RWPE2 (cell line): Measurements from ENCODE around the gene IL1RAPL2.

Experiments used
- ATAC-seq: fragments of 200-7000 bp; cut with Tn5 transposase; 3 replicates; pipeline ENCODE4 v1.9.1; 2021; ENCODE audit warnings: low read depth
- DNase-seq: peaks from one replicate; pipeline ENCODE4 v3.0.0-alpha.2; 2020; ENCODE audit warnings: low spot score
- H3K27ac ChIP-seq: fragments of 450-650 bp; 2 replicates; pipeline ENCODE4 v1.5.1; 2017; ENCODE audit warnings: mild to moderate bottlenecking; ENCODE audit not compliant: poor library complexity, severe bottlenecking
- H3K27me3 ChIP-seq: fragments of 250-450 bp; sonication (Bioruptor Pico); 2 replicates; pipeline ENCODE4 v1.5.1; 2021; ENCODE audit warnings: mild to moderate bottlenecking, moderate library complexity; ENCODE audit not compliant: insufficient read depth, poor library complexity, severe bottlenecking
- H3K36me3 ChIP-seq: fragments of 250-450 bp; sonication (Bioruptor Pico); 2 replicates; pipeline ENCODE4 v1.5.1; 2020; ENCODE audit warnings: low read depth, mild to moderate bottlenecking, moderate library complexity
- H3K4me1 ChIP-seq: fragments of 250-450 bp; sonication (Bioruptor Pico); 2 replicates; pipeline ENCODE4 v1.5.1; 2021; ENCODE audit warnings: mild to moderate bottlenecking, moderate library complexity; ENCODE audit not compliant: insufficient read depth, poor library complexity, severe bottlenecking
- H3K4me3 ChIP-seq: fragments of 250-450 bp; sonication (Bioruptor Pico); 2 replicates; pipeline ENCODE4 v1.5.1; 2021; ENCODE audit warnings: mild to moderate bottlenecking, moderate library complexity; ENCODE audit not compliant: severe bottlenecking
- H3K9me3 ChIP-seq: fragments of 250-450 bp; sonication (Bioruptor Pico); 2 replicates; pipeline ENCODE4 v1.5.1; 2021; ENCODE audit warnings: mild to moderate bottlenecking, moderate library complexity; ENCODE audit not compliant: severe bottlenecking
- TF ChIP-seq, protein P1 (sequence below): fragments of 450-650 bp; IDR thresholded peaks from one replicate; pipeline ENCODE4 v1.5.1; 2017; ENCODE audit warnings: mild to moderate bottlenecking, moderate library complexity; ENCODE audit not compliant: poor library complexity, severe bottlenecking

The IL1RAPL2 gene

DNA sequence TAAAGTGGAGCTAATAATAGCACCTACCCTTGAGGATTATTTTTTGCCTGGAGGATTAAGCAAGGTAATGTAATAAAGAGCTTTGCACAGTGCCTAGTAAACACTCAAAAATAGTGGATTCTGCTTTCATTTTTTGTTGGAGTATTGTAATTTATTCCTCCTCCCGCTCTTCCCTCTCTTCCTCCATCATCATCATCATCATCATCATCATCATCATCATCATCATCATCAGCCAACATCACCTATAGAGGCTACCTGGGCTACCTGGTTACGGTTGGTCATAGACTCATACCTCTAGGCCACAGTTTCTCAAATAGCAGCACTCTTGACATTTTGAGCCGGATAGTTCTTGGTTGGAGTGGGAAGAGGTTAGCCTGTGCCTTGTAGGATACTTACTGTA is 781.4 kb downstream of the IL1RAPL2 start:
- Histone ChIP-seq H3K27ac (no peak overlapping the region), H3K36me3 (no peaks in the 10 kb centered on the region), H3K4me3 (no peak overlapping the region), H3K9me3 (no peaks in the 10 kb centered on the region), H3K4me1 (no peaks in the 10 kb centered on the region), H3K27me3 (no peaks in the 10 kb centered on the region)
- ATAC-seq (no peak), DNase-seq (no peak)
- TF ChIP-seq, protein P1, sequence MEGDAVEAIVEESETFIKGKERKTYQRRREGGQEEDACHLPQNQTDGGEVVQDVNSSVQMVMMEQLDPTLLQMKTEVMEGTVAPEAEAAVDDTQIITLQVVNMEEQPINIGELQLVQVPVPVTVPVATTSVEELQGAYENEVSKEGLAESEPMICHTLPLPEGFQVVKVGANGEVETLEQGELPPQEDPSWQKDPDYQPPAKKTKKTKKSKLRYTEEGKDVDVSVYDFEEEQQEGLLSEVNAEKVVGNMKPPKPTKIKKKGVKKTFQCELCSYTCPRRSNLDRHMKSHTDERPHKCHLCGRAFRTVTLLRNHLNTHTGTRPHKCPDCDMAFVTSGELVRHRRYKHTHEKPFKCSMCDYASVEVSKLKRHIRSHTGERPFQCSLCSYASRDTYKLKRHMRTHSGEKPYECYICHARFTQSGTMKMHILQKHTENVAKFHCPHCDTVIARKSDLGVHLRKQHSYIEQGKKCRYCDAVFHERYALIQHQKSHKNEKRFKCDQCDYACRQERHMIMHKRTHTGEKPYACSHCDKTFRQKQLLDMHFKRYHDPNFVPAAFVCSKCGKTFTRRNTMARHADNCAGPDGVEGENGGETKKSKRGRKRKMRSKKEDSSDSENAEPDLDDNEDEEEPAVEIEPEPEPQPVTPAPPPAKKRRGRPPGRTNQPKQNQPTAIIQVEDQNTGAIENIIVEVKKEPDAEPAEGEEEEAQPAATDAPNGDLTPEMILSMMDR = no peak

DNA sequence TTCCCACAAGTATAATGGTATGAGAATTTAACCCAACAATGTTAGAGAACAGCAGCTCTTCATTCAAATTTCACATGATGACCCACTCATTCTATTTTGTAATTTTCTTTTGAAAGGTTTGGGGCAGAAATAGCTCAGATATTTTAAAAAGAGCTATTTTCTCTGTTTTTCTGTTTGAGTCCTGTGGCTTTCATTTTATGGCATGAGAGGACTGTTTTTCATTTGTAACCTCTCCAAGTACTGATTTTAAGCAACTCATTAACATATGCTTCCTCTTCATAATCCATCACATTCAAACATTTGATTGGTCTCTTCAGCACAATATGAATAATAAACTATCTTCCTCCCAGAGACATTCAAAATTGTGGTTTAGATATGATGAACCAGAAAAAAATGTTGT is 783.5 kb downstream of the IL1RAPL2 start:
- Histone ChIP-seq H3K9me3 (no peaks in the 10 kb centered on the region), H3K36me3 (no peaks in the 10 kb centered on the region), H3K4me1 (no peaks in the 10 kb centered on the region), H3K27ac (no peak overlapping the region), H3K4me3 (no peak overlapping the region), H3K27me3 (no peaks in the 10 kb centered on the region)
- TF ChIP-seq, protein P1 = no peak
- ATAC-seq (no peak), DNase-seq (no peak)

DNA sequence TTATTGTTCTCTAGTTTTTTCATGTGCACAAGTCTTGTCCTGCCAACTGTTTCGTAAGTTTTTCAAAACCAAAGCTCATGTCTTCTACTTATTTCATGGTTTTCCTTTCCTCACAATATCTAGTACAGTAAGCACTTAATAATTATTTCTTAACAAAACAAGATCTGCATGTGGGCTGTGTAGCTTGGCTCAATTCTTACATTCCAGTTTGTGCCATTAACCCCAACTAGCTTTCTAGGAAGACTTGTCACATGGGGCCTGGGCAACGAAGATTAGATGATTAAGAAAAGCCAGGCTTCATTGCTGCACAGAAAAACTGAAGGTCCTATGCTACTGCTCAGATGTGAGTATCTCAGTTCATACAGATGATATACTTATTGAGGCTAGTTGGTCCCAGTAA is 809.8 kb downstream of the IL1RAPL2 start:
- peaks cover 3% of the 10 kb centered on the region for H3K4me1 ChIP-seq
- no peak for DNase-seq
- H3K27ac ChIP-seq = peak overlapping the region; percentile 21
- no peak overlapping the region for H3K4me3 ChIP-seq
- H3K27me3 ChIP-seq = no peaks in the 10 kb centered on the region
- H3K9me3 ChIP-seq = no peaks in the 10 kb centered on the region
- peak; percentile 57; the same call in 2 of the 3 replicates for ATAC-seq
- no peaks in the 10 kb centered on the region for H3K36me3 ChIP-seq
- TF ChIP-seq, protein P1 = no peak

DNA sequence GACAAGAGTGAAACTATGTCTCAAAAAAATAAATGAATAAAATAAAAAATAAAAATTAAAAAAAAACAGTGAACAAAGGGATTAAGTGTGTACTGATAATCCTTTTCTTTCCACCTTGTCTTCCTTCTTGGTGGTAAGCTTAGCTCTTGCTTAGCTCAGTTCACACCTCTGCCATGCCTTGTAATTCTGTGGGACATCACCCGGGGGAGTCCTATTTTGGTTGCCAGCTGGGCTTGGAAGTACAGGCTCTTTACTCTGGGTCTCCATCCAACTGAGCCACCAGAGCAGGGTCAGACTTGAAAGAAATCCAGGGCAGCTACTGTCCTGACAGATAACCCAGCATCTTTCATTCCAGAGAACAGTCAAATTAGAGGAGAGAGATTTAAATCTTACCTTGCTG is 858.7 kb downstream of the IL1RAPL2 start:
- no peak overlapping the region for H3K4me3 ChIP-seq
- no peaks in the 10 kb centered on the region for H3K4me1 ChIP-seq
- no peak overlapping the region for H3K27ac ChIP-seq
- ATAC-seq (no peak), DNase-seq (no peak)
- no peaks in the 10 kb centered on the region for H3K9me3 ChIP-seq
- TF ChIP-seq, protein P1 = no peak
- no peaks in the 10 kb centered on the region for H3K36me3 ChIP-seq
- H3K27me3 ChIP-seq = no peaks in the 10 kb centered on the region

DNA sequence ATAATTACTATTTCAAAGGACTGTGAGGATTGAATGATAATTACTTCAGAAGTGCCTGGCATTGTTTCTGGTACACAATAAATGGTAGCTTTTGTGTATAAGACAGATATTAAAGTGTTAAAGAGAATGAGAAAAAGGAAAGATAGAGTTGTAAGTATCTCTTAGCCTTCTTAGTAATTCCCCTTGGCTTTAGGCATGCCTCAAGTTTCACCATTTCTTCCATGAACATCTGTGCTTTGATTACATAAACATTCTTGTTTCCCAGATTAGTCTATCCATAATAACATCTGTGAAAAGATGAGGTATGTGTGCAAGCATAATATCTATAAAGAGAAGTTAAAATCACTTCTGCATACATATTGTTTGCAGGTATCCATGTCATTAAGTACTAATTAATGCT is 885.4 kb downstream of the IL1RAPL2 start:
- Histone ChIP-seq H3K36me3 (no peaks in the 10 kb centered on the region), H3K4me1 (no peaks in the 10 kb centered on the region), H3K9me3 (no peaks in the 10 kb centered on the region), H3K27me3 (no peaks in the 10 kb centered on the region), H3K4me3 (no peak overlapping the region), H3K27ac (no peak overlapping the region)
- ATAC-seq (no peak), DNase-seq (no peak)
- TF ChIP-seq, protein P1 = no peak
